ENCODE measurements around the gene PPP4R3B. TPM values are rescaled to one million over a fixed set of nuclear protein-coding genes. Genes with fewer than 3 reads are reported as not detected.

PPP4R3B gene
- total and polyA plus RNA-seq, 4 donors: 28.9 to 59.3 (median 50.1) TPM

- no peak for ATAC-seq (ENCODE audit: low FRiP score)
Measured at GRCh38 chr2:55511508-55512124, 105.8 kb downstream of the PPP4R3B start.

GRCh38 chr2:55502590-55503141 lies 114.8 kb downstream of the PPP4R3B start:
- no peak overlapping the region for H3K27ac ChIP-seq (ENCODE audit: low read depth in 1 of 2, low read length in 2 of 2)
- WGBS, 2 donors: 87 to 90% methylated on average over 9 of the region's 9 CpGs
- H3K4me1 ChIP-seq (ENCODE audit: control insufficient read depth in 1 of 2, insufficient read depth in 2 of 2, low read length in 2 of 2): no peaks in the 10 kb centered on the region
- ATAC-seq (ENCODE audit: low FRiP score) (no peak), DNase-seq (no peak)
- H3K9me3 ChIP-seq (ENCODE audit: control insufficient read depth, low read length): no peaks in the 10 kb centered on the region
- intact Hi-C loops (cut with DNase I): no loop called here
- no peaks in the 10 kb centered on the region for H3K27me3 ChIP-seq (ENCODE audit: control insufficient read depth in 1 of 2, insufficient read depth in 2 of 2, low read length in 1 of 2)
- no peak overlapping the region for H3K4me3 ChIP-seq (ENCODE audit: low read length in 2 of 2)
- H3K36me3 ChIP-seq (ENCODE audit: control insufficient read depth in 1 of 2, insufficient read depth in 2 of 2, low read length in 1 of 2): no peaks in the 10 kb centered on the region

More at GRCh38 chr2:55511508-55512124, 105.8 kb downstream of the PPP4R3B start:
- 39 to 41% methylated on average over 7 of the region's 7 CpGs for WGBS, 2 donors
- Histone ChIP-seq H3K36me3 (ENCODE audit: control insufficient read depth in 1 of 2, insufficient read depth in 2 of 2, low read length in 1 of 2) (no peaks in the 10 kb centered on the region), H3K27me3 (ENCODE audit: control insufficient read depth in 1 of 2, insufficient read depth in 2 of 2, low read length in 1 of 2) (no peaks in the 10 kb centered on the region), H3K4me1 (ENCODE audit: control insufficient read depth in 1 of 2, insufficient read depth in 2 of 2, low read length in 2 of 2) (no peaks in the 10 kb centered on the region), H3K27ac (ENCODE audit: low read depth in 1 of 2, low read length in 2 of 2) (no peak overlapping the region), H3K4me3 (ENCODE audit: low read length in 2 of 2) (no peak overlapping the region), H3K9me3 (ENCODE audit: control insufficient read depth, low read length) (no peaks in the 10 kb centered on the region)
- no peak for DNase-seq
- intact Hi-C loops (cut with DNase I): no loop called here

GRCh38 chr2:55500025-55500424 lies 117.4 kb downstream of the PPP4R3B start:
- ATAC-seq (ENCODE audit: low FRiP score) (no peak), DNase-seq (no peak)
- no peaks in the 10 kb centered on the region for H3K9me3 ChIP-seq (ENCODE audit: control insufficient read depth, low read length)
- no peaks in the 10 kb centered on the region for H3K27me3 ChIP-seq (ENCODE audit: control insufficient read depth in 1 of 2, insufficient read depth in 2 of 2, low read length in 1 of 2)
- intact Hi-C loops (cut with DNase I): no loop called here
- no peaks in the 10 kb centered on the region for H3K36me3 ChIP-seq (ENCODE audit: control insufficient read depth in 1 of 2, insufficient read depth in 2 of 2, low read length in 1 of 2)
- H3K27ac ChIP-seq (ENCODE audit: low read depth in 1 of 2, low read length in 2 of 2): no peak overlapping the region
- no peaks in the 10 kb centered on the region for H3K4me1 ChIP-seq (ENCODE audit: control insufficient read depth in 1 of 2, insufficient read depth in 2 of 2, low read length in 2 of 2)
- H3K4me3 ChIP-seq (ENCODE audit: low read length in 2 of 2): no peak overlapping the region
- WGBS, 2 donors: 68 to 76% methylated on average over 2 of the region's 2 CpGs

GRCh38 chr2:55498582-55498981 lies 118.8 kb downstream of the PPP4R3B start:
- H3K27me3 ChIP-seq (ENCODE audit: control insufficient read depth in 1 of 2, insufficient read depth in 2 of 2, low read length in 1 of 2): no peaks in the 10 kb centered on the region
- WGBS, 2 donors: 83% methylated on average over 6 of the region's 6 CpGs
- H3K4me1 ChIP-seq (ENCODE audit: control insufficient read depth in 1 of 2, insufficient read depth in 2 of 2, low read length in 2 of 2): no peaks in the 10 kb centered on the region
- DNase-seq (no peak), ATAC-seq (ENCODE audit: low FRiP score) (no peak)
- no peak overlapping the region for H3K4me3 ChIP-seq (ENCODE audit: low read length in 2 of 2)
- H3K9me3 ChIP-seq (ENCODE audit: control insufficient read depth, low read length): no peaks in the 10 kb centered on the region
- H3K36me3 ChIP-seq (ENCODE audit: control insufficient read depth in 1 of 2, insufficient read depth in 2 of 2, low read length in 1 of 2): no peaks in the 10 kb centered on the region
- intact Hi-C loops (cut with DNase I): no loop called here
- no peak overlapping the region for H3K27ac ChIP-seq (ENCODE audit: low read depth in 1 of 2, low read length in 2 of 2)

Other genes starting within 250 kb of the PPP4R3B start
- gene CCDC88A, start 197.8 kb downstream of the PPP4R3B start, total RNA-seq: 10 to 100 TPM; 78.0 to 92.4 TPM
- gene CCDC88A, start 197.8 kb downstream of the PPP4R3B start, polyA plus RNA-seq: 10 to 100 TPM; 17.4 to 17.5 TPM
- 10 to 100 TPM; 40.9 to 45.4 TPM for gene CFAP36, start 97.9 kb downstream of the PPP4R3B start, total RNA-seq
- gene CFAP36, start 97.9 kb downstream of the PPP4R3B start, polyA plus RNA-seq: 10 to 100 TPM; 58.0 to 94.3 TPM
- 10 to 100 TPM; 17.2 to 20.7 TPM for gene PNPT1, start 76.2 kb upstream of the PPP4R3B start, total RNA-seq
- 1 to 10 TPM; 5.4 to 7.1 TPM for gene PNPT1, start 76.2 kb upstream of the PPP4R3B start, polyA plus RNA-seq